ENCODE data around the gene RFC5.
"Not testable (repeated sequence)": the region's sequence is repeated elsewhere in the genome, so short reads cannot be mapped to it uniquely, and the experiment has no call there.

The RFC5 gene

GRCh38 chr12:118015944-118016343 lies 559 bp upstream of the RFC5 start:
- DNase-seq (ENCODE audit: low spot score): no peak

GRCh38 chr12:118017926-118018325 lies 1.4 kb downstream of the RFC5 start:
- DNase-seq (ENCODE audit: low spot score): no peak

GRCh38 chr12:118020036-118020435 lies 3.5 kb downstream of the RFC5 start:
- no peak for DNase-seq (ENCODE audit: low spot score)

GRCh38 chr12:118022097-118022727 lies 5.7 kb downstream of the RFC5 start:
- DNase-seq (ENCODE audit: low spot score): not testable (repeated sequence)

- no peak for DNase-seq (ENCODE audit: low spot score)
Measured at GRCh38 chr12:118022728-118023109, 6.2 kb downstream of the RFC5 start.

- no peak for DNase-seq (ENCODE audit: low spot score)
Measured at GRCh38 chr12:118023301-118023860, 6.9 kb downstream of the RFC5 start.

- DNase-seq (ENCODE audit: low spot score): no peak
Measured at GRCh38 chr12:118025168-118025567, 8.7 kb downstream of the RFC5 start.

- DNase-seq (ENCODE audit: low spot score): no peak
Measured at GRCh38 chr12:118029166-118029565, 12.7 kb downstream of the RFC5 start.

GRCh38 chr12:118032188-118032587 lies 15.7 kb downstream of the RFC5 start:
- DNase-seq (ENCODE audit: low spot score): no peak

GRCh38 chr12:118033323-118033722 lies 16.8 kb downstream of the RFC5 start:
- no peak for DNase-seq (ENCODE audit: low spot score)

GRCh38 chr12:118033902-118034301 lies 17.4 kb downstream of the RFC5 start:
- DNase-seq (ENCODE audit: low spot score): no peak

- DNase-seq (ENCODE audit: low spot score): no peak
Measured at GRCh38 chr12:118034429-118035189, 18.1 kb downstream of the RFC5 start.

GRCh38 chr12:118035190-118036041 lies 18.9 kb downstream of the RFC5 start:
- DNase-seq (ENCODE audit: low spot score): no peak

GRCh38 chr12:118036672-118037411 lies 20.3 kb downstream of the RFC5 start:
- DNase-seq (ENCODE audit: low spot score): no peak

- DNase-seq (ENCODE audit: low spot score): no peak
Measured at GRCh38 chr12:118038137-118038536, 21.6 kb downstream of the RFC5 start.

GRCh38 chr12:118042091-118042490 lies 25.6 kb downstream of the RFC5 start:
- no peak for DNase-seq (ENCODE audit: low spot score)

- DNase-seq (ENCODE audit: low spot score): no peak
Measured at GRCh38 chr12:118044075-118044474, 27.6 kb downstream of the RFC5 start.

GRCh38 chr12:118044577-118044976 lies 28.1 kb downstream of the RFC5 start:
- no peak for DNase-seq (ENCODE audit: low spot score)

- DNase-seq (ENCODE audit: low spot score): no peak
Measured at GRCh38 chr12:118046430-118046829, 29.9 kb downstream of the RFC5 start.

GRCh38 chr12:118050972-118051910 lies 34.7 kb downstream of the RFC5 start:
- no peak for DNase-seq (ENCODE audit: low spot score)

Measured in LoVo (cell line).